ENCODE data around the gene SPATA31C1. TPM values are rescaled to one million over a fixed set of nuclear protein-coding genes. Genes with fewer than 3 reads are reported as not detected.

SPATA31C1 gene
- polyA plus RNA-seq, 3 donors: not detected

GRCh38 chr9:87944096-87944495 is 26.3 kb downstream of the SPATA31C1 start:
- 64% methylated on average over 21 of the region's 21 CpGs for WGBS (ENCODE audit: insufficient coverage)
- Histone ChIP-seq H3K9me3 (replicated peaks in 1 of 2; ENCODE audit: control insufficient read depth in 1 of 2, insufficient read depth in 1 of 2, low read length in 2 of 2) (no peaks in the 10 kb centered on the region), H3K4me1 (ENCODE audit: control insufficient read depth in 1 of 2, insufficient read depth in 2 of 2, low read length in 2 of 2) (no peaks in the 10 kb centered on the region), H3K9ac (ENCODE audit: insufficient read depth, low read length, poor library complexity, severe bottlenecking) (no peak overlapping the region), H3K27me3 (ENCODE audit: control insufficient read depth in 2 of 2, insufficient read depth in 2 of 2, low read length in 2 of 2) (peaks cover 8 to 46% of the 10 kb centered on the region in 2 donors), H4K20me1 (ENCODE audit: insufficient read depth, low read length) (no peaks in the 10 kb centered on the region), H3K36me3 (replicated peaks in 1 of 2; ENCODE audit: control insufficient read depth in 1 of 2, insufficient read depth in 2 of 2, low read length in 2 of 2) (no peaks in the 10 kb centered on the region), H3K4me2 (replicated peaks; ENCODE audit: extremely low read depth, low read length, poor library complexity, severe bottlenecking) (no peak overlapping the region), H3K27ac (ENCODE audit: low read depth in 1 of 2, low read length in 2 of 2) (no peak overlapping the region), H2AFZ (ENCODE audit: insufficient read depth, low read depth, low read length, poor library complexity, severe bottlenecking) (no peak overlapping the region), H3K4me3 (replicated peaks in 1 of 3; ENCODE audit: low read depth in 2 of 3, low read length in 3 of 3) (no peak overlapping the region), H3K79me2 (ENCODE audit: insufficient read depth, low read length) (no peaks in the 10 kb centered on the region)
- H3K9me3 Mint-ChIP-seq: peaks cover 0 to 10% (median 3%) of the 10 kb centered on the region in 7 donors
- DNase-seq: no peak
- no peak for TF ChIP-seq CTCF (IDR thresholded peaks at IDR 0.05)
- no peaks in the 10 kb centered on the region for H3K36me3 Mint-ChIP-seq
- intact Hi-C loops (cut with micrococcal nuclease): no loop called here
- H3K27ac Mint-ChIP-seq: no peak overlapping the region
- H3K27me3 Mint-ChIP-seq (ENCODE audit: low read depth in 3 of 3): peaks cover 40 to 52% (median 42%) of the 10 kb centered on the region in 3 donors
- H3K4me1 Mint-ChIP-seq: no peaks in the 10 kb centered on the region
- H3K4me3 Mint-ChIP-seq: peak overlapping the region in 1 of 2 donors; percentile 80

GRCh38 chr9:87944682-87945081 is 26.9 kb downstream of the SPATA31C1 start:
- Histone ChIP-seq H3K4me2 (replicated peaks; ENCODE audit: extremely low read depth, low read length, poor library complexity, severe bottlenecking) (no peak overlapping the region), H3K36me3 (replicated peaks in 1 of 2; ENCODE audit: control insufficient read depth in 1 of 2, insufficient read depth in 2 of 2, low read length in 2 of 2) (no peaks in the 10 kb centered on the region), H3K9me3 (replicated peaks in 1 of 2; ENCODE audit: control insufficient read depth in 1 of 2, insufficient read depth in 1 of 2, low read length in 2 of 2) (no peaks in the 10 kb centered on the region), H2AFZ (ENCODE audit: insufficient read depth, low read depth, low read length, poor library complexity, severe bottlenecking) (no peak overlapping the region), H3K9ac (ENCODE audit: insufficient read depth, low read length, poor library complexity, severe bottlenecking) (no peak overlapping the region), H3K4me1 (ENCODE audit: control insufficient read depth in 1 of 2, insufficient read depth in 2 of 2, low read length in 2 of 2) (no peaks in the 10 kb centered on the region), H3K27ac (ENCODE audit: low read depth in 1 of 2, low read length in 2 of 2) (no peak overlapping the region), H3K4me3 (replicated peaks in 1 of 3; ENCODE audit: low read depth in 2 of 3, low read length in 3 of 3) (no peak overlapping the region), H3K27me3 (ENCODE audit: control insufficient read depth in 2 of 2, insufficient read depth in 2 of 2, low read length in 2 of 2) (peaks cover 8 to 46% of the 10 kb centered on the region in 2 donors), H4K20me1 (ENCODE audit: insufficient read depth, low read length) (no peaks in the 10 kb centered on the region), H3K79me2 (ENCODE audit: insufficient read depth, low read length) (no peaks in the 10 kb centered on the region)
- Mint-ChIP-seq H3K27ac (no peak overlapping the region), H3K4me1 (no peaks in the 10 kb centered on the region), H3K9me3 (peaks cover 0 to 10% (median 3%) of the 10 kb centered on the region in 7 donors), H3K27me3 (ENCODE audit: low read depth in 3 of 3) (peaks cover 40 to 52% (median 42%) of the 10 kb centered on the region in 3 donors), H3K36me3 (no peaks in the 10 kb centered on the region), H3K4me3 (peak overlapping the region in 1 of 2 donors; percentile 80)
- intact Hi-C loops (cut with micrococcal nuclease): no loop called here
- no peak for TF ChIP-seq CTCF (IDR thresholded peaks at IDR 0.05)
- no peak for DNase-seq
- WGBS (ENCODE audit: insufficient coverage): 77% methylated on average over 8 of the region's 21 CpGs
